HUES6 (cell line): ENCODE measurements around the gene CNTN5.

Source experiments
- H3K27ac ChIP-seq: 2 replicates; pipeline ENCODE4 v1.7.0; 2013; ENCODE audit warnings: low read depth, mild to moderate bottlenecking, low read length, inconsistent platforms
- H3K27me3 ChIP-seq: 2 replicates; pipeline ENCODE4 v1.6.1; 2013; ENCODE audit warnings: low read length; ENCODE audit not compliant: control insufficient read depth, insufficient read depth
- H3K36me3 ChIP-seq: 2 replicates; pipeline ENCODE4 v1.6.1; 2013; ENCODE audit warnings: low read length; ENCODE audit not compliant: control insufficient read depth, insufficient read depth
- H3K4me1 ChIP-seq: 2 replicates; pipeline ENCODE4 v1.6.1; 2013; ENCODE audit warnings: low read length; ENCODE audit not compliant: control insufficient read depth, insufficient read depth
- H3K4me3 ChIP-seq: 2 replicates; pipeline ENCODE4 v1.5.1; 2013; ENCODE audit warnings: low read depth, low read length
- H3K9ac ChIP-seq: one replicate; pipeline ENCODE4 v1.6.1; 2013; ENCODE audit warnings: mild to moderate bottlenecking, low read length
- H3K9me3 ChIP-seq: 2 replicates; pipeline ENCODE4 v1.6.1; 2013; ENCODE audit warnings: low read depth, low read length; ENCODE audit not compliant: control insufficient read depth, insufficient read depth

Gene CNTN5

DNA sequence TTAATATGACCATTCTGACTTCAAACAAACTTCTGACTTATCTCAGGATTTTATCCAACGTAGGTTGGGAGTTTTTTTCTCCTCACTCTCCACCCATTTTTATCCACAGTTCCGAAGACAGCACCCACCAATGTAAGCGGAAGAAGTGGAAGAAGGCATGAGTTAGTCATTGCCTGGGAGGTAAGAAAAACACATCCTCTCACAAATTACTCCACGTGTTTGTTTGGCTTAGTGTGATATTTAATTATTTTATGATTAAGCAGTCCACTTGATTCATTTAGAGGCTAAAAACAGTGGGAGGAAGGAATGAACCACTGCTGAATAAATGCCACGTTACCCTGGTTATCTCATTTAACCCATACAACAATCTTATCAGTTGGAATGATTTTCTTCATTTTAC lies 1276.8 kb downstream of the CNTN5 start:
- no peaks in the 10 kb centered on the region for H3K27me3 ChIP-seq
- no peak overlapping the region for H3K27ac ChIP-seq
- no peak overlapping the region for H3K9ac ChIP-seq
- no peak overlapping the region for H3K4me3 ChIP-seq
- no peaks in the 10 kb centered on the region for H3K9me3 ChIP-seq
- peaks cover 3% of the 10 kb centered on the region; the same call in 1 of the 2 replicates for H3K4me1 ChIP-seq
- no peaks in the 10 kb centered on the region for H3K36me3 ChIP-seq

GRCh38 chr11:100302824-100303223 lies 1282.1 kb downstream of the CNTN5 start:
- no peaks in the 10 kb centered on the region for H3K27me3 ChIP-seq
- no peaks in the 10 kb centered on the region for H3K9me3 ChIP-seq
- no peak overlapping the region for H3K9ac ChIP-seq
- no peaks in the 10 kb centered on the region for H3K4me1 ChIP-seq
- no peak overlapping the region for H3K4me3 ChIP-seq
- H3K27ac ChIP-seq = no peak overlapping the region
- no peaks in the 10 kb centered on the region for H3K36me3 ChIP-seq

DNA sequence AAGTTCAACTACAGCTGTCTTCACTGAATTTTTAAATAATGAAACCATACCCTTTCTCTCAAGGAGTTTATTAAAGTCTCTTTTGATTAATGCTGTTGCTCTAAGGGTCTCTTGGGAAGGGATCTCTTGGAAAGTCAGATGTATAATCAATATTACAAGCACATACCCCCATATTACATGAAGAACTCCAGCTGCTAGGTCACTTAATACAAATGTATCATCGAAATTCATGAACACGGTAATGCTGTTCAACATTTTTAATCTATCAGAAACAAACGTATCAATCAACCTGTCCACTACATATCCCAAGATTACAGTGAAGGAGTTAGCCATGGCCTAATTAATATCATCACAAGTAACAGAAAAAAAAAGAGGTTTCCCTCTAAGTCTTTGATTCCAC lies 1283.1 kb downstream of the CNTN5 start:
- Histone ChIP-seq H3K4me1 (no peaks in the 10 kb centered on the region), H3K27me3 (no peaks in the 10 kb centered on the region), H3K36me3 (no peaks in the 10 kb centered on the region), H3K4me3 (no peak overlapping the region), H3K9ac (no peak overlapping the region), H3K27ac (no peak overlapping the region), H3K9me3 (no peaks in the 10 kb centered on the region)

DNA sequence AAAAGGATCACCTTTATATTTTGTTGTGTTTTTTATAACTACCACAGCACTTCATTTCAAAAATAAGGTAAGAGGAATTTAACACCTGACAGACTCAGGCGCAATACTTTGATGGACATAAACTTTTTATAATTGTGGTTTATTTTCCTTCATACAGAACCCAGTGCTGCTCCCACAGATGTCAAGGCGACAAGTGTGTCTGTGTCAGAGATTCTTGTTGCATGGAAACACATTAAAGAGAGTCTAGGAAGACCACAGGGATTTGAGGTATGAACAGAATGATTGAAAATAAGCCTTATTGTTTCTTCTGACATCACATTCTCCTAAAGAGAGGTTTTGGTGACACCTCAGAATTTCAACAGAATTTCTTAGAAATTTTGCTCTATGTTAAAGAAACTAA lies 1287.5 kb downstream of the CNTN5 start:
- no peaks in the 10 kb centered on the region for H3K9me3 ChIP-seq
- H3K27ac ChIP-seq = no peak overlapping the region
- no peaks in the 10 kb centered on the region for H3K4me1 ChIP-seq
- no peaks in the 10 kb centered on the region for H3K36me3 ChIP-seq
- no peaks in the 10 kb centered on the region for H3K27me3 ChIP-seq
- no peak overlapping the region for H3K4me3 ChIP-seq
- H3K9ac ChIP-seq = no peak overlapping the region

DNA sequence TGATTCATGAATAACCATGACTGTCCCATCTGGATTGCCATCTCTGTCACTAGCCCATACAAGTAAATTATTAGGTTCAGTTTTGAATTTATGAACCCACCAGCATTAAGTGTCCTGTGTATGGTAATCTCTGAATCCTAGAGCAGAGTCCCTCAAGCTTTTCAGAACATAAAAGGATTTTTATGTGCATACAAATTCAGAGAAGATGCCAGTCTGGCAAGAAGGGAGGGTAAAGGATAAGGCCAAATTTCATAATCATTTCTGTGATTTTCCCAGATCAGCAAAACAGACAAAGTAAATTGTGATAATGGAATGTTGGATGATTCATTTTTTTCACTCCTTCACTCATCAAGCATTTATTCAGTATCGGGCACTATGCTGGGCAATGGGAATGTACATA lies 1295.2 kb downstream of the CNTN5 start:
- no peak overlapping the region for H3K9ac ChIP-seq
- H3K27ac ChIP-seq = no peak overlapping the region
- H3K4me1 ChIP-seq = no peaks in the 10 kb centered on the region; the same call in 1 of the 2 replicates
- no peaks in the 10 kb centered on the region for H3K9me3 ChIP-seq
- H3K27me3 ChIP-seq = no peaks in the 10 kb centered on the region
- H3K36me3 ChIP-seq = no peaks in the 10 kb centered on the region
- H3K4me3 ChIP-seq = no peak overlapping the region

- Histone ChIP-seq H3K9ac (no peak overlapping the region), H3K27ac (no peak overlapping the region), H3K27me3 (no peaks in the 10 kb centered on the region), H3K9me3 (no peaks in the 10 kb centered on the region), H3K4me1 (no peaks in the 10 kb centered on the region; the same call in 1 of the 2 replicates), H3K36me3 (no peaks in the 10 kb centered on the region), H3K4me3 (no peak overlapping the region)
Measured at GRCh38 chr11:100316952-100317351, 1296.2 kb downstream of the CNTN5 start.

- Histone ChIP-seq H3K4me1 (no peaks in the 10 kb centered on the region), H3K27ac (no peak overlapping the region), H3K9ac (no peak overlapping the region), H3K4me3 (no peak overlapping the region), H3K9me3 (no peaks in the 10 kb centered on the region), H3K36me3 (no peaks in the 10 kb centered on the region), H3K27me3 (no peaks in the 10 kb centered on the region)
Measured at GRCh38 chr11:100319691-100320090, 1298.9 kb downstream of the CNTN5 start.

DNA sequence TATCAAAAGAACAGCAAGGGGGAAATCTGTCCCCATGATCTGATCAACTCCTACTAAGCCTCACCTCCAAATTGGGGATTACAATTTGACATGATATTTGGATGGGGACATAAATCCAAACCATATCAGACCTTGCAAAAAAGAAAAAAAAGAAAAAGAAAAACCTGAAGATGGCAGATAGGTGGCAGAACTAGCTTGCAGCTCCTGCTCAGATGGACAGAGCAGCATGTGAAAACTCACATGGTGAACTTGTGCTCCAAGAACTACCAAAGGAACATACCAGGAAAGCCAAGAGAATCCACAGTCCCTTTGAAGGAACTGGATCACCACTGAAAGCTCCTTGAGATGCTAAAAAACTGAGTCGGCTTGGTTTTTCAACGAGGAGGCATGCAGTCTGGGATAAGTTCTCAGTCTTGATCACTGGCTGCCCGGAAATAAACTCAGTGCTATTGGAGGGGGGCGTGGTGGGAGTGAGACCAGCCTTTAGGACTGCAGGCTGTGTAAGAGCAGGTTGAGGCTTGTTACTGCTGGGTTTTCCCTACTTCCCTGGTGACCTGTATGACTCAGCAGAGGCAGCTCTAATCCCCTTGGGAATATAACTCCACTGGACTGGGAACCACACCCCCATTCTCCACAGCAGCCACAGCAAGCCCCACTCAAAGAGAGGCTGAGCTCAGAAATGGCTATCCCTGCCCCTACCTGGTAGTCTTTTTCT lies 1308.0 kb downstream of the CNTN5 start:
- no peaks in the 10 kb centered on the region for H3K27me3 ChIP-seq

GRCh38 chr11:100329352-100329751 lies 1308.6 kb downstream of the CNTN5 start:
- H3K9ac ChIP-seq = no peak overlapping the region
- H3K27ac ChIP-seq = no peak overlapping the region
- no peak overlapping the region for H3K4me3 ChIP-seq
- no peaks in the 10 kb centered on the region for H3K27me3 ChIP-seq
- H3K9me3 ChIP-seq = no peaks in the 10 kb centered on the region
- H3K4me1 ChIP-seq = no peaks in the 10 kb centered on the region; the same call in 1 of the 2 replicates
- H3K36me3 ChIP-seq = no peaks in the 10 kb centered on the region

More for the DNA sequence above, 1308.0 kb downstream of the CNTN5 start:
- no peaks in the 10 kb centered on the region for H3K36me3 ChIP-seq
- H3K9ac ChIP-seq = no peak overlapping the region
- H3K4me3 ChIP-seq = no peak overlapping the region
- H3K27ac ChIP-seq = no peak overlapping the region
- H3K9me3 ChIP-seq = no peaks in the 10 kb centered on the region
- H3K4me1 ChIP-seq = no peaks in the 10 kb centered on the region; the same call in 1 of the 2 replicates

- H3K4me3 ChIP-seq = no peak overlapping the region
- H3K27ac ChIP-seq = no peak overlapping the region
- H3K36me3 ChIP-seq = no peaks in the 10 kb centered on the region
- no peaks in the 10 kb centered on the region for H3K27me3 ChIP-seq
- H3K9ac ChIP-seq = no peak overlapping the region
- H3K4me1 ChIP-seq = peaks cover 13% of the 10 kb centered on the region; the same call in 1 of the 2 replicates
- H3K9me3 ChIP-seq = no peaks in the 10 kb centered on the region
Measured at GRCh38 chr11:100336873-100337272, 1316.1 kb downstream of the CNTN5 start.

DNA sequence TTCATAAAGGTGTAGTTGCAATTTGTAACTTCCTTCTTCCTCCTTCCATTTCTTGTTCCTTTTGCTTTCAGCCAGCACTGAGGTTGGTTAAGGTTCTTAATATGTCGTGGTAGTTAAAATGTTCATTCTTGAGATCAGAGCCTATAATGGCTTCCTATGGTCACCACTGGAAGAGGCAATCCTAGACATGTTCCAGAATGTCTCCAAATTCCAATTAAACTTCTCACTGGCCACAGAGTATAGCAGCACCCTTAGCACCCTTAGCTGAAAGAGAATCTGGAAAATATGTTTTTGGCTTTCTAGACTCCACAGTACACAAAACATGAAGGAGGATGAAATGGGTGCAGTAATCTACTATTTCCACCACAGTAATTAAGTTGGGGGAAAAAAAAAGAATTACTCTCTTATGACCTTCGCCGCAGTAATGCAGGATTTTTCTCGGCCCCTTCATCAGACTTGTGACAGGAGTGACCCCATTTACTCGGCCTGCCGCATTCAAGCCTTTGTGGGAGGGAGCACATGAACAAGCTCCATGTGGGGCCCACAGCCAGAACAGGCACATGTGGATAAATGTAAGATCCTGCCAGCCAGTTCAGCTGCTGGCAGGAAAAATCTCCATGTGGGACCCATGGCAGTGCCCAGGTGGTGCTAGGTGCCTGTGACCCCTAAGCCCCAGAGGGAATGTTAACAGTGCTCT lies 1317.5 kb downstream of the CNTN5 start:
- no peak overlapping the region for H3K4me3 ChIP-seq
- no peaks in the 10 kb centered on the region for H3K9me3 ChIP-seq
- no peak overlapping the region for H3K9ac ChIP-seq
- peaks cover 13% of the 10 kb centered on the region; the same call in 1 of the 2 replicates for H3K4me1 ChIP-seq
- no peaks in the 10 kb centered on the region for H3K27me3 ChIP-seq
- no peak overlapping the region for H3K27ac ChIP-seq
- no peaks in the 10 kb centered on the region for H3K36me3 ChIP-seq
